ENCODE results near the gene TRIP10.

TRIP10 gene

GRCh38 chr19:6725513-6726231 lies 13.8 kb upstream of the TRIP10 start:
- no peak for DNase-seq (ENCODE audit: low read depth)

DNA sequence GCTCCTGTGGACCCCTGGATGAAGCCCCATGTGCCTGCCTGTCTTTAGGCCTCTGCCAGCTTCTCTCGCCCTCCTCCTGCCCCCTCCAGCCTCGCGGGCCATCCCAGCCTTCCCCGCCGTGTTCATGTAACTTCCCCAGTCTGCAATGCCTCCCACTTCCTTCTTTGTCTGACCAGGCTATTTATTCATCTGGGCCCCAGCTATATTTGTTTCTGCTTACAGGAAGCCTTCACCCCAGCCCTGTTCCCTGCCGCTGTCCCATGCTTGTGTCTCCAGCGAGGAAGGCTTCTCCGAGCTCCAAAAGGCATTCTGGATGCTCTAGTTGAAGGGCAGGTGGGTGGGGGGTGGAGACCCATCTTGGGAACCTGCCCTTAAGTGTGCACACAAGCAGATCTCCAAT lies 11.1 kb upstream of the TRIP10 start:
- DNase-seq (ENCODE audit: low read depth): no peak

DNA sequence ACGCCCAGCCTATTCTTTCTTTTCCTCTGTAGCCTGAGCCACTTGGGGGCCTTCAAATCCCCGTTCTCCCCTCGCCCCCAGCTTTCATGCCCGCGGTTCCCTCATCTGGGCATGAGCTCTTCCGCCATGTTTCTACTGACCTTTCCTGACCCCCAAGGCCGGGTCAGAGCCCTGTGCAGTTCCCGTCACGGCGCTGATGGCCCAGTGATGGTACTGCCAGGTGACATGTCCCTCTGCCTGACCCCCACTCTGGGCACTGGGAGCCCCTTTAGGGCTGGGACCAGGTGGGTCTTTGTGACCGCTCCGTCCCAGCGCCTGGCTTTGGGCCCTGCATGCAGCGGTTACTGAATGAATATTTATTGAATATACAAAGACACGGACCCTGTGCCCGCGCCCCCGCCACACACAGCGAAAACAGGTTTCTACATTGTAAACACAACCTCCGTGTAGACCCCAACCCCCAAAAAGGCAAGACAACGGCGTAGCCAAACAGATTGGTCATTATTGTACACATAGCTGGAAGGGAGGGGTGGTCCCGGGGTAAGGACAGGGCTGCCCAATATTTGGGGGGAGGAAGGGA lies 9.8 kb upstream of the TRIP10 start:
- DNase-seq (ENCODE audit: low read depth): no peak

DNA sequence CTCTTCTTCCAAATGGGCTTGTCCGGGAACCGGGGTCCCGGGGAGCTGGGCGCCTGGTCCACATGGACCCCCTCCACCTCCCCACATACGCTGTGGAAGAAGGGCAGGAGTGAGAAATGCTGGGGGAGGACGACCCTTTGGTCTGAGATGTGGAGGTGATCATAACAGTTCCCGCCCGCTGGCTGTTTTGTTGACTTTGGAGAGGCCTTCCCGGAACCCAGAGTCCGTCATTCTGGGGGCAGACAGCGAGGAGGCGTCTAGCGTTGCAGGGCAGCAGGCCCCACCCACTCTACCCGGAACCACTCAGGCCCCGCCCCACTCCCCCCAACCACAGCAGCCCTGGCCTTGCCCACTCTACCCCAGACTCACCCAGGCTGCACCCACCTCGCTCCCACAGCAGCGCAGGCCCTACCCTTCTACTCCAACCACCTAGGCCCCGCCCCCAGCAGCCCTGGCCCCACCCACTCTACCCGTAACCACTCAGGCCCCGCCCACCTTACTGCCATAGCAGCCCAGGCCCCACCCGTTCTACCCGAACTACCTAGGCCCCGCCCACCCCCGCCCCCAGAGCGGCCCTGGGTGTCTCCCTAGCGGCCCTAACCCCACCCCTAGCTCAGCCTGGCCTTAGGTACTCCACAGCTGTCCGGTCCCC lies 9.2 kb upstream of the TRIP10 start:
- DNase-seq (ENCODE audit: low read depth): no peak

GRCh38 chr19:6730941-6731670 lies 8.4 kb upstream of the TRIP10 start:
- no peak for DNase-seq (ENCODE audit: low read depth)

- DNase-seq (ENCODE audit: low read depth): no peak
Measured at GRCh38 chr19:6731822-6732221, 7.7 kb upstream of the TRIP10 start.

DNA sequence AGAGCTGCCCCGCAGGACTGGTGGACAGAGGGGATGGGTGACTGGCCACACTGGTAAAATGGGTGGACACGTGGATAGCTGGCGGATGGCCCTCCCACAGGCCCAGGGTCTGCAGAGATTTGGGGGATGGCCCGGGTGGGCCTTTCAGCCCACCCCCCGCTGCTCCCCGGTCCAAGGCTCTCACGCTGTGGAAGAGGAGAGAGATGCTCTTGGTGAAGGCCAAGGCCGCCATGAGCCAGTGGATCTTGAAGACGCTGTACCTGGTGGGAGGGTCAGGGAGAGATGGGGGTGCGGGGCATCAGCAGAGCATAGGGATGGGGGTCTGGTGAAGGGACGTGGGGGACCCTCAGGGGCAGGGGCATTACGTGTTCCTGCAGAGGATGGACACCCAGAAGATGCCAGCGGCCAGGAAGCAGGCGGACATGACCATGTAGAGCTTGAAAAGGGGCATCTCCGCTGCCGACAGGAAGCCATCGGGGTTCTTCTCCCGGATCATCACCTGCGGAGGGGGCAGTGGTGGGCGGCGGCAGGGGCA lies 6.6 kb upstream of the TRIP10 start:
- no peak for DNase-seq (ENCODE audit: low read depth)

DNA sequence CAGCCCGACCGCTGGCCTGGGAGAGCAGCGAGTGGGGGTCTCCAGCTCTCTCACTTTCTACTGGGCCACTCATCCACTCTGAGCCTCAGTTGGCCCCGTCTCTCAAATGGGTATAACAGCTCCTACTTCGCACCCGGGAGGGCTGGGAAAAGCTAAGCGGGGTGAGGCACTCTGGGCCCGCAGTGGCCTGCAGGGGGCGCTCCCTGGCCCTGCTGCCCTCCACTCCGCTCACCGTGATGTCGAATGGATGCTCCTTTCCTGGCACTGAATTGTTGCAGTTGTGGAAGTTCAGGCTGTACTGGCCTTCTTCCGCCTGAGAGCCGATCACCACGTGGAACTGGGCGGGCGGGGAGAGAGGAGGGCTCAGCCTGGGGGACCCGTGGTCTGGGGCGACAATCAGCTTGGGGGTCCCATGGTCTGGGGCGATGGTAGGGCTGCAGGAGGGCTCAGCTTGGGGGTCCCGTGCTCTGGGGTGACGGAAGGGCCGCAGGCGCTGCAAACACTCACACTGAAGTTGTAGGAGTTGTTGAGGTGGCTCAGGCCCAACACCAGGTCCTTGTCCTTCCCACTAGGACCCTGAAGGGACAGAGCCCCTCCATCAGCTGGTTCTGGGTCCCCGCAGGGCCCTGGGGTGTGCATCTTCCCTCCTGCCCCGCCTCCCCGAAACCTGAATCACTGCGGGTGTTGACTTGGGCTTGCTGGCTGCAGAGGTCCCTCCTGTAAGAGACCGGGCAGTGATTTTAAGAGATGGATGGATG lies 6.0 kb upstream of the TRIP10 start:
- no peak for DNase-seq (ENCODE audit: low read depth)

DNA sequence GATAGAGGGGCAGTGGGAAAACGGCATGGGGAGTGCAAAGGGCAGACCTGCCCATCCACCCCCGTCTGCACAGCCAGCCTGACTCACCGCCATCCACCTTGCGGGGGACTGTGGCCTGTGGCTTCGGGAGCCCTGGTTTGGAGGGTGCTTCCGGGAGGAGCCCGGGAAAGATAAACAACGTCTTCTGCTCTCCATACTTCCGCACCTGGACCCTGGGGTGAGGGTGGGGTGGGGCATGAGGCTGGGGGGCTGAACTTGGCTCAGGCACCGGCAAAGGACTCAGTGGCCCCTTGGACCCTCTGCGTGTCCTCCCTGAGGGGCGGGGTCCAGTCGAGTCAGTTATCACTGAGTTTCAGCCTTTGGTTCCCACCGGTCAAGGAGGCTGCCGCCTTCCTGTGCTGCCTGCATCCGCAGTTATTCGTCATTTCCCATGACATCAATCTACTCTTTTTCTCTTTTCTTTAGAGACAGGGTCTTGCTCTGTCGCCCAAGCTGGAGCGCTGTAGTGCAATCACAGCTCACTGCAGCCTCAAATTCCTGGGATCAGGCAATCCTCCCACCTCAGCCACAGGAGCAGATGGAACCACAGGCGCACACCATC lies 5.3 kb upstream of the TRIP10 start:
- no peak for DNase-seq (ENCODE audit: low read depth)

GRCh38 chr19:6735181-6735911 lies 4.1 kb upstream of the TRIP10 start:
- DNase-seq (ENCODE audit: low read depth): no peak

GRCh38 chr19:6736169-6736916 lies 3.1 kb upstream of the TRIP10 start:
- DNase-seq (ENCODE audit: low read depth): peak; percentile 50

- DNase-seq (ENCODE audit: low read depth): no peak
Measured at GRCh38 chr19:6736917-6737283, 2.6 kb upstream of the TRIP10 start.

DNA sequence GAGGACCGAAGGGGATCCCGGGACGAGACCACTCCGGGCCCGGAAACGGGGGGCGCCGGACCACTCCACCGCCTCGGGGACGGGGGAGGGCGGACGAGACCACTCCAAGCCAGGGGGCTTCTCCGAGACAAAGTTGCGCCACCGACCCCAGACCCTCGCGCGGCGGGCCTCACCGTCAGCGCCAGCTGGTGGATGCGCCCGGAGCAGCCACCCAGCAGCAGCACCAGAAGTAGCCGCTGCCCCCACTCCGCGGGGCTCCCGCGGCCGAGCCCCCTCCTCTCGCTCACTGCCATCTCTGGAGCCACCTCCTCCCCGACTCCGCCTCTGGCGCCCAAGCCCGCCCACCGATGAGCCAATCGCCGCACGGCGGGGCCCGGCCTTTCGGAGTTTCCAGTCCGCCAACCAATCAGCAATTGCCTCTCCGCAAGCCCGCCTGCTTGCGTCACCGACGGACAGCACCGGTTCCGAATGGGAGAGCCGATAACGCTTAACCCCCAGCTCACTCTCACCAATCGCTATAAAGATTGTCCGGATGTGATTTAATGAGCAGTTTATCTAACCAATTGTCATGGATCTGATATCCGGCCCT lies 2.1 kb upstream of the TRIP10 start, which contains the start of gene GPR108:
Gene GPR108, minus strand, starts transcription at position 297 of the 589 bp plus-strand sequence. Its CDS starts 4 bp downstream, at position 293.
- peak; percentile 99 for DNase-seq (ENCODE audit: low read depth)

DNA sequence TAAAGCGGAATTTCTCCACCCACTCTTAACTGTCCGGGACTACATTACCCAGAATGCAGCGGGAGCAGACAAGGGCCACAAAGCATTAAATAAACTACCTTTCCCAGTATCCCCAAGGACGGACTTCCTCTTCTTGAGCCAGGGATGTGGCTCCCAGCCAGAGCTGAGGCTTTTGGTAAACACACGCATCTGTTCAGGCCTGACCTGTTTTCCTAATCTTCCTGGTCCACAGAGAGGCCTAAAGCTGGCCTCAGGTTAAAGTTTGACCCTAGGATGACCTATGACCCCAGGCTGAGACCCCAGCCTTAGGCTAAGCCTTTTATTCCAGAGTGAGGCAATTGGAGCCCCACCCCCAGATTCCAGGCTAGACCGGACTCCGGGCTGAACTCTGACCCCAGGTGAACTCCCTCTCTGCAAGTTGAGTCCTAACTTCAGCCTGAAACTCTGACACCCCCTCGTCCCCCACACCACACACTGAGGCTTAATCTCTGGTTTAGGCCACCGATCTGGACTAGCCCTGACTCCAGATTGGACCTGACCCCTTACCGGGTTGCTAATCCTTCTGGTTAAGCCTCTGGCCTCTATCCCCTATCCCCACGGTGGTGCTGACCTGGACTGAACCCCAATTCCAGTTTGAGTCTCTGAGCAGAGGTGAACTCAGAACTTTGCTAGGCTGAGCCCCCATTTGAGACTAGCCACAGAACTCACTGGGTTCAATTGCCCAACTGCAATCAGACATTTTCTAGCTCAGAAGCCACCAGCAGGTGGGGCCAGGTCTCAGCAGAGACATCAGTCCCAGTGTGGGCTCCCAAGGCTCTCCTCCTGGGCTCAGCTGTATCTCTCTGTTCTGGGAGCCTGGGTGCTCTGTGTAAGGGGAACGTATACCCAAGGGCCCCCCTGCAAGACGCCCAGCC lies 1.4 kb upstream of the TRIP10 start:
- peak; percentile 58 for DNase-seq (ENCODE audit: low read depth)

DNA sequence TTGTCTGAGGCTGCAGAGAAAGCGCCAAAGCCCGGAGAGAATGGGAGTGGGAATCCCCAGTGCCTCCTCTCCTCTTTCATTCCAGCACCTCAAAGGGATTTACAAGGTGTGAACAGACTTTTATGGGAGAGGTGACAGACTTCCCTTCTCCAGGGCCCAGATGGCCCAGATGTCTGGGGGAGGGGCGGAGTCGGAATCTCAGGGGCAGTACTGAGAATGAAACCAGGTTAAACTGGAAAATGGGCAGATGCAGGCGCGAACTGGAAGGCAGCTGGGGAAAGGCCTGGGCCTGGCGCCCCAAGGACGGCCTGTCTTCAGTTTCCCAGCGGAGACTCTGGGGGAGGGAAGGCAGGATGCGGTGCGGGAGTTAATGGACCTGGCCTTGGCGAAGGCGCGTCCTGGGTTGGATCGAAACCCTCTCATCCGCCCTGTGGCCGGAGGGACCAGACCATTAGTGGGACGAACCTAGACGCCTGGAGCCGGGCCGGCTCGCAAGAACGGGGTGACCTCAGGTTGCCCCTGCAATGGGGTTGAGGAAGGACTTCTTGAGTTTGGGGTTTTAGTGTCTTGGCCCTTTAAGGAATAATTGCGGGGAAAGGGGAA lies 592 bp upstream of the TRIP10 start:
- peak; percentile 12 for DNase-seq (ENCODE audit: low read depth)

DNA sequence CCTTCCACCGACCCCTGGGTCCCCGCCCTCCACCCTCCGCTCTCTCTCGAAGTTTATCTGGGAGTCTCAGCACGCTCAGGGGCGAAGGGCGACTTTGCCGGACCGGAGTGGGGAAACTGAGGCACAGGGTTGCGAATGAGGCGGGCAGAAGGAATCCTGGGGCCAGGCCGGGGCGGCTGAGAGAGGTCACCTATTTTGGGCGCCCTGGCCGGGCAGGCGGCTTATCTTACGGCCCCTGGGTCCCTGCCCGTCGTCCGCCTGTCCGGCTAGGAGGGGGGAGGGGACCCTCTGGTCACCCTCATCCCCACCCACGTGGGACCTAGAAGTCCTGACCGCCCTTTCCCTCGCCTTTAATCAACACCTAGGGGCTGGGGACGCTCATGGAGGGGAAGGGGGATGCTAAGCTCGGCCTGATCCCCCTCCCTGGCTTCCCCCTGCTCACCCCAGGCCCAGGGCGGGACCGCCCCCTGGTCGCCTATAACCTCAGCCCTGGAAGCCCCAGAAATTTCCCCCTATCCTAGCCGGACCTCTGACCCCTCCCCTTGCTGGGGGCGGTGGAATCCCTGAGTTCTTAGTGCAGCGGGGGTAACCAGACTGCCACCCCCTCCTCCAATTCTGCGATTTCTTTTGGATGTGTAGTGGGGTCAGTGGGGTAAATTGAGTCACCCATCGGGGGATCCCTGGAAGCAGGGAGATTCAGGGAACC lies 556 bp downstream of the TRIP10 start:
- DNase-seq (ENCODE audit: low read depth): no peak

DNA sequence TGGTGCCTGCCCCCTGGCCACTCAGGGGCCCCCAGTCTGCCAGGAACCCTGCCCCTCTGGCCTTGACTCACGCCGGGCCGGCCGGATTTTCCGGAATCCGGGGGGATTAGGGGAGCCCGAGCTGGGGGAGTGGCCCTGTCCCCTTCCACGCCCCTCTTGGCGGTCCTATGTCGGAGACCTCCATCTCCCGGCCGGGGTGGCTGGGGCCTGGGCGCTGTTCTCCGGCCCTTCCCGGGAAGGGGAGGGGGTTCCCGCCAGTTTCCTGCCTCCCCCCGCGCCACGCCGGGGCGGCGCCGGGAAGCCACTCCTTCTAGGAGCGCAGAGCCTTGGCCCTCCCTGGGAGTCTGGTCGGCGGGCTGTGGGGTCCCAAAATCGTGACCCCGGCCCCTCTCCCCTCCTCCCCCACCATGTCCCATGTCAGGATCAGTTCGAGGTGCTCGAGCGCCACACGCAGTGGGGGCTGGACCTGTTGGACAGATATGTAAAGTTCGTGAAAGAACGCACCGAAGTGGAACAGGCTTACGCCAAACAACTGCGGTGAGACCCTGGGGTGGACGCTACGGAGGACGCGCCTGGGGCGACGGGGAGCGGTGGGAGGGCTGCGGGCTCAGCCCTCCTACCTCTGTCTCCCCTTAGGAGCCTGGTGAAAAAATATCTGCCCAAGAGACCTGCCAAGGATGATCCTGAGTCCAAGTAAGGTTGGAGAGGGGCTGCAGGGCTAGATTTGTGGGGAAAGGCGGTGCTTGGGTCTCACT lies 1.3 kb downstream of the TRIP10 start:
- DNase-seq (ENCODE audit: low read depth): no peak

Measured in activated gamma-delta T cell treated with anti-CD3 and anti-CD28 coated beads, Interleukin-2, amount 50 U/mL, for 16 hours (primary cell).